Midbrain (tissue), 1 donor: Measurements from ENCODE around the gene ATG9B.
"Not testable (repeated sequence)": the region's sequence is repeated elsewhere in the genome, so short reads cannot be mapped to it uniquely, and the experiment has no call there.

Experiments used
- DNase-seq: peaks from one replicate; lab custom pipeline; 2025; lab: John Stamatoyannopoulos, UW

ATG9B gene

GRCh38 chr7:151058781-151059366 is 34.6 kb upstream of the ATG9B start:
- no peak for DNase-seq

GRCh38 chr7:151057989-151058780 is 33.9 kb upstream of the ATG9B start:
- DNase-seq, result peak; percentile 99

- DNase-seq, result no peak
These were observed 33.3 kb upstream of the ATG9B start, which contains the start of gene CDK5 for GRCh38 chr7:151057506-151057988. Gene CDK5, minus strand, starts transcription at chr7:151057897. Its CDS starts 49 bp downstream, at chr7:151057848.

GRCh38 chr7:151056666-151057505 is 32.6 kb upstream of the ATG9B start:
- no peak for DNase-seq

GRCh38 chr7:151056283-151056665 is 32.0 kb upstream of the ATG9B start:
- DNase-seq, result no peak

- no peak for DNase-seq
These were observed 29.5 kb upstream of the ATG9B start for GRCh38 chr7:151053751-151054150.

GRCh38 chr7:151053096-151053495 is 28.8 kb upstream of the ATG9B start:
- DNase-seq, result no peak

GRCh38 chr7:151051108-151051507 is 26.8 kb upstream of the ATG9B start:
- peak; percentile 16 for DNase-seq

- DNase-seq, result no peak
These were observed 24.7 kb upstream of the ATG9B start for GRCh38 chr7:151048911-151049463.

- no peak for DNase-seq
These were observed 23.9 kb upstream of the ATG9B start, which contains the start of gene ASIC3 for GRCh38 chr7:151047976-151048815. Gene ASIC3, plus strand, starts transcription at chr7:151048531. Its CDS starts 355 bp downstream, at chr7:151048886.

- no peak for DNase-seq
These were observed 22.6 kb upstream of the ATG9B start for GRCh38 chr7:151046603-151047573.

- no peak for DNase-seq
These were observed 21.7 kb upstream of the ATG9B start for GRCh38 chr7:151045967-151046366.

- DNase-seq, result no peak
These were observed 21.0 kb upstream of the ATG9B start for GRCh38 chr7:151045262-151045661.

- no peak for DNase-seq
These were observed 19.7 kb upstream of the ATG9B start for GRCh38 chr7:151043959-151044358.

- DNase-seq, result not testable (repeated sequence)
These were observed 19.2 kb upstream of the ATG9B start for GRCh38 chr7:151043449-151043848.

GRCh38 chr7:151040616-151041375 is 16.5 kb upstream of the ATG9B start:
- no peak for DNase-seq

- DNase-seq, result no peak
These were observed 15.7 kb upstream of the ATG9B start for GRCh38 chr7:151039850-151040548.
